NCI-H1092 treated with DMSO at 0.1 percent for 48 hours (cell line): ENCODE data around the gene AXIN2.

Experiments
- DNase-seq: peaks from one replicate; lab custom pipeline; 2025; lab: John Stamatoyannopoulos, UW

Gene AXIN2, protein sequence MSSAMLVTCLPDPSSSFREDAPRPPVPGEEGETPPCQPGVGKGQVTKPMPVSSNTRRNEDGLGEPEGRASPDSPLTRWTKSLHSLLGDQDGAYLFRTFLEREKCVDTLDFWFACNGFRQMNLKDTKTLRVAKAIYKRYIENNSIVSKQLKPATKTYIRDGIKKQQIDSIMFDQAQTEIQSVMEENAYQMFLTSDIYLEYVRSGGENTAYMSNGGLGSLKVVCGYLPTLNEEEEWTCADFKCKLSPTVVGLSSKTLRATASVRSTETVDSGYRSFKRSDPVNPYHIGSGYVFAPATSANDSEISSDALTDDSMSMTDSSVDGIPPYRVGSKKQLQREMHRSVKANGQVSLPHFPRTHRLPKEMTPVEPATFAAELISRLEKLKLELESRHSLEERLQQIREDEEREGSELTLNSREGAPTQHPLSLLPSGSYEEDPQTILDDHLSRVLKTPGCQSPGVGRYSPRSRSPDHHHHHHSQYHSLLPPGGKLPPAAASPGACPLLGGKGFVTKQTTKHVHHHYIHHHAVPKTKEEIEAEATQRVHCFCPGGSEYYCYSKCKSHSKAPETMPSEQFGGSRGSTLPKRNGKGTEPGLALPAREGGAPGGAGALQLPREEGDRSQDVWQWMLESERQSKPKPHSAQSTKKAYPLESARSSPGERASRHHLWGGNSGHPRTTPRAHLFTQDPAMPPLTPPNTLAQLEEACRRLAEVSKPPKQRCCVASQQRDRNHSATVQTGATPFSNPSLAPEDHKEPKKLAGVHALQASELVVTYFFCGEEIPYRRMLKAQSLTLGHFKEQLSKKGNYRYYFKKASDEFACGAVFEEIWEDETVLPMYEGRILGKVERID

DNA sequence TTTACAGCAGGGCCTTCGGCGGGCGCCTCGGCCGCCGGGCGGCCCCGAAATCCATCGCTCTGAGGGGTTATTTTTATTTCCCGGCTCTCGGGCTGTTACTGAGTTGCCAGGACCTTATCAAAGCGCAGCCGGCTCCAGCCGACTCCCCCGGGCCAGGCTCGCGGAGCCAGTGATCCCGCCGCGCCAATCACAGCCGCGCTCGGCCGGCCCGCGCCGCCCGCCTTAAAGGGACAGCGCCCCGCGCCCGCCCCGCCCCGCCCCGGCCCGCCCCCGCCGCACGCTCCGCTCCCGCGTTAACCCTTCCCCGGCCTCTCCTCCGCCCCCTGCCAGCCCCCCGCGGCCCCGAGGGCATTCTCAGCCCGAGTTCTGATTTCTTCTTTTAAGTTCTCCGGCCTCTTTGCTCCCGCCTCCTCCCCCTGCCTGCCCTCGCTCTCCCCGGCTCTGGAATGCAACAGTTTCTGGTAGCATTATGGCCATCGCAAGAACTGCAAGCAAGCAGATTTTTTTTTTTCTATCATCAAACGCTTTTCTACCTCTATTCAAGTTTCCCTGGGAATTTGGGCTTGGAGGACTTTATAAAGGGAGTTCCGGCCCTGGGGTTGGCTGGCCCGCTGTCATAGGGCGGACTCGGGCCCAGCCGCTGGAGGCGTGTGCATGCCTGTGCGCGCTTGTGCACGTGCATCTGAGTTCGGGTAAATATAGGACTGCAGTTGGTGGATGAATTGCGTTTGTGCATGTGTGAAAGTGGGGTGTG is at the start of gene AXIN2:
AXIN2 (minus strand) TSS at position 197 of the 754 bp plus-strand sequence. CDS start 3,028 bp downstream, outside the sequence.
- peak; percentile 69 for DNase-seq

DNA sequence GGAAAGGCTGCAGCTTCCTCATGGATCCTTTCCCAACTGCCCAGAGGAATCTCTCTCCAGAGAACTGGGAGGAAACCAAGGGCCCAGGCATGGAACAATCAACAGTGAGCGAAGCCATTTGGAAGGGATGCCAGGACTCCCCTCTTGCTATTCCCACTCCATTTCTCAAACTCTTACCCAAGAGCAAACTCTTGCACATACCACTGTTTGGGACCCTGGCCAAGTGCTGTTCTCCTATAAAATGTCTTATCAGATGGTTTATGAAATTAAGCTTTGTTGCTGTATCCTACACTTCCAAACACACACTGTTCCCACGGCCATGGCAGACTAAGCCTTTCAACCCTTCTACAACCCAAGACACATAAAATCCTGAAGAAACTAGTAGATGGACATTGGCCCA is 48.3 kb upstream of the AXIN2 start:
- no peak for DNase-seq

- no peak for DNase-seq
These were observed 47.8 kb upstream of the AXIN2 start for GRCh38 chr17:65609286-65609685.

DNA sequence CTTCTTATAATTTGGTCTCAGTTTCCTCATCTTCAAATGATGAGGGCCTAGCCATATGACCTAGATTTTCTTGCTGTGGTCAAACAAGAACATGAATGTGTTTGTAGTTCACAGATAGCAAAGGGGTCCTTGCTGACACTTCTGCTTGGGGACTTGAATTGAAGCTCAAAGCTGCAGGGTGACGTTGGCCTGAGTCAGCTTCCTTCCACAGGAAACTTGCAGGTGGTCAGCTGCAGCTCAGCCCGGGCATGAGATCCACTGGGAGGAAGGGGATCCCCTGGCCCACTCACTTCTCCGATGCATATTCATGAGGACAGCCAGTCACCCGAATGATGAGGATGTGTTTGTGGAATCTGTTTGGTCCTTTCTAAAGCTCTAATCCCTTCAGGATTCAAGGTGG is 42.6 kb upstream of the AXIN2 start:
- no peak for DNase-seq

DNA sequence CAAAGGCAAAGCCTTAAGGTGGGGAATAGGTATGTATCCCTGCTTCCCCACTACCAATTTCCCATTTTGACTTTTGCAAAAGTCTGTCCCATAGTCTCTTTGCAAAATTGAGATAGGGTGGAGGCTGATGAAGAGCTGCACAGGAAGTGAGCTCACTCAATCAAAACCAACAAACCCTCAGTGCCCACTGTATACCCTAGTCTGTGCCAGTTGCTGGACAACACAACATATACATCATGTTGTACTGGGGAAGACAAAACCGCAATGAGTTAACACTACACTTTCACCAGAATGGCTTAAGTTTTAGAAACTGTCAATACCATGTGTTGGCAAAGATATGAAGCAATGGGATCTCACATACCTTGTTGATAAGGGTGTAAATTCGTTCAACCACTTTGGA is 40.4 kb upstream of the AXIN2 start:
- DNase-seq, result no peak

GRCh38 chr17:65601145-65601544 is 39.7 kb upstream of the AXIN2 start:
- DNase-seq, result no peak

GRCh38 chr17:65600518-65600917 is 39.1 kb upstream of the AXIN2 start:
- DNase-seq, result no peak

DNA sequence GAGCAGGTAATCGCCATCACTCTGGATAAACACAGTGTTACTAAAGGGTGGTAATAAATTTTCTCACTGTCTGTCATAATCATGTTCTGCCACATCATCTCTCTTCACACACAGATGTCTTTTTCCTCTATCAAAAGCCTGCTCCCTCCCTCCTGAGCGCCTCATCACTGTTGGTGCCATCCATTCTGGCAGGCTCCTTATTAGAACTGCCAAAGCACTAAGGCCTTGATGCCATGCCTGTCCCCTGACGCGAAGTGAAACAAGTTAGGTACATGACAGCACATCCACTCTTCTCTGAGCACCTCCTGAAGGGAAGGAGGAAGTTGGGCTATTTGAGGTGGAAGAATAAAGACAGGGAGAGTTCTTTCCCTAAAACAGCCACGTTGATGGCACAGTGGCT is 38.2 kb upstream of the AXIN2 start:
- no peak for DNase-seq

- no peak for DNase-seq
These were observed 37.3 kb upstream of the AXIN2 start for GRCh38 chr17:65598746-65599145.

- no peak for DNase-seq
These were observed 33.7 kb upstream of the AXIN2 start for GRCh38 chr17:65595071-65595656.

GRCh38 chr17:65593855-65594845 is 32.7 kb upstream of the AXIN2 start:
- no peak for DNase-seq

DNA sequence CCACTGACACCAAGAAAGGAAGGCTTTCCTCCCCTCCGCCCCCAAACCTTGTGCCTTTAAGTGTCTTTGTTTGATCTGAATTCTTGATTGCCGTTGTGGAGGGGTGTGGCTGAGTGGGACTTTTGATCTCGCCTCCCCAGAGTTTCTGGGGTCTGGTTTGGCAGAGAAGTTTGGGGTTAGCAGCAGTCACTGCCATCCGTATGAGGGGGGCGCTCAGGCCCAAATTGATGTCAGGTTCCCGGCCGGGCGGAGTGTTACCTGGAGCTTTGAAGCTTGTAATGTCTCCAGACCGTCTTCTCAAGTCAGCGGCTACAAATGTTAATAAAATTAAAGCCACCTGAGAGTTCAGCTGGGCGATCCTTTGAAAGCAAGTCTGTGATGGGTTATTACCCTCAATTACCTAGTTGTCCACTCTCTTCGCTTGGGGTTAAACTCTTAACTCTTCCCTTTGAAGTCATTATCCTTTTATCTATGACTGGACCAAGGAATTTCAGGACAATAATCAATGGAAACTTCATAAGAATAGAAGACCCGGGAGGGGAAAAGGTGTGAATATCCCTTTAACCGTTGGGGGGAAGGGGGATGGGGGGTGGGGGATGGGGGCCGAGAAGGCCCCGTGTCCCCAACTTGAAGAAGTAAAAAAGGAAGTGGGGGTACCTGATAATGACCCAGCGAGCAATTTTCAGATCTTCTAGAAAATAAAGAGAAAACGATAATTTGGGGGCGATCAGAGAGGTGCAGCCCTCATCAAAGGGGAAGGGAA is 31.8 kb upstream of the AXIN2 start:
- no peak for DNase-seq

DNA sequence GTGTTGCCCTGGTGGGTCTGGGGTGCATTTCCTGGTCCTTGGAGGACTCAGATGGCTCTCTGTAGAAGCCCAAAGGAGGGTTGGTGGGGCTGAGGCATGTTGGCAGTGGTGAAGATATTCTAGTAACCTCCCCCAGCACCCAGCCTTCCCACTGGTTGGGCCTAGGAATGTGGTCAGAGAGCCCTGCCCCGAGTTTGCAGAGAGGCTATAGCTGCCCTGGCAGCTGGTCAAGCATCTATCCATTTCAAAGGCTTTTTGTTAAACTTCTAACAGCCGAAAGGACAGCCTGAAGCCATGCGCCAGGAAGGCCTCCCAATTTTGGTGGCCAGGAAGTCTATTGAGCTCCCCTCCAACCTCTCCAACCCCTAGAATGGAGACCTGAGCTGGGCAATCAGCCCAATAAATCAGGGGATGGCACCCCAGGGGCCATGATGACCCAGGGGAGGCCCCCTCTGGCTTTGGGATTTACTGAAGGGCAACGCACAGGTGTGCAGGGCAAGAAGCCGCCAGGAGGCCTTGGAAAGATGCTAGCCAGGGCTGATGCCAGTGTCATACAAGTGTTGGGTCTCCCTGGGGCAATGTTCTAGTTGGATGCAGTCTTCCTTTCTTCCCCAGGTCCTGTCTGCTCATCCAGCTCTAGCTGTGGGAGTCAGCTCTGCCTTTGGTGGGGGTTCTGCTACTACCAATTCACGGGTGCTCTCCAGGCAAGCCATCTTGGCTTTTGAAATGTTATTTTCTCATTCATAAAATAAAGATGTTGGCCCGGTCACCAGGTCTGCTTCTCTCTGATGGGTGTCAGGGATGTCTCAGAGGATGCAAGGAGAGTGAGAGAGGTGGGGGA is 30.9 kb upstream of the AXIN2 start:
- no peak for DNase-seq

DNA sequence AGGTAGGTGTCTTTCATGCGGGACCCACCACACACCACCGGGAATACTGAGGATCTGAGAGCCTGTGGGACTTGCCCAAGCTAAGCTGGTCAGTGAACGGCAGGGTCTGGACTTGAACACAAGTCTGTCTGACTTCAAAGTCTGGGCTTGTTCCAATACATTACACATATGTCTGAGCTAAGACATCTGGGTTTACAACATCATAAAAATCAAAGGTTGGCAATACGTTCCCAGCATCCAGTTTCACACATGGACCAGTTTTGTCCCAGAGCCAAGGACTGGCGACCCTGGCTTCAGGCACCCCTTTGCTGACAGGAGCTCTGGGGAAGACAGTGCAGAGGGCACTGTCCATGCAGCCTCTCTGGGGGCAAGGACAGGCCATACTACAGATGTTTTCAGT is 27.9 kb upstream of the AXIN2 start:
- no peak for DNase-seq

GRCh38 chr17:65588181-65588808 is 26.8 kb upstream of the AXIN2 start:
- peak; percentile 54 for DNase-seq

GRCh38 chr17:65587534-65588180 is 26.2 kb upstream of the AXIN2 start:
- no peak for DNase-seq

DNA sequence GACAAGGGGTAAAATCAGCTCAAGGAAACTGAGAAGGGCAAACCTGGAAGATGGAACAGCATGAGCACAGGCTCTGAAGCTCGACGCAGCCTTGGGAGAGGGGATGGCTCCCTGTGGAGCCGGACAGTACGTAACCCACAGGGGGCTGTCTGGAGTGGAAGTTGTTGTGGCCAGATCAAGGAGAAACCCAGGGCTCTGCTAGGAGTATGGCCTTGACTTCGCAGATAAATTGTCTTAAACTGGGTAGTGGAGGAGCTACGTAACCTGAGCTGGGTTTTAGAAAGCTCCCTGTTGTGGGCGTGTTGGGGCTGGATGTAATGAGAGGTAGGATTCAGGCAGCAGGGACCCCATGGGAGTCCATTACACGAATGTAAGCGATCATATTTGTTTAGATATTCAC is 25.5 kb upstream of the AXIN2 start:
- DNase-seq, result no peak
